Measurements from ENCODE around the gene CNKSR2.

CNKSR2 gene

DNA sequence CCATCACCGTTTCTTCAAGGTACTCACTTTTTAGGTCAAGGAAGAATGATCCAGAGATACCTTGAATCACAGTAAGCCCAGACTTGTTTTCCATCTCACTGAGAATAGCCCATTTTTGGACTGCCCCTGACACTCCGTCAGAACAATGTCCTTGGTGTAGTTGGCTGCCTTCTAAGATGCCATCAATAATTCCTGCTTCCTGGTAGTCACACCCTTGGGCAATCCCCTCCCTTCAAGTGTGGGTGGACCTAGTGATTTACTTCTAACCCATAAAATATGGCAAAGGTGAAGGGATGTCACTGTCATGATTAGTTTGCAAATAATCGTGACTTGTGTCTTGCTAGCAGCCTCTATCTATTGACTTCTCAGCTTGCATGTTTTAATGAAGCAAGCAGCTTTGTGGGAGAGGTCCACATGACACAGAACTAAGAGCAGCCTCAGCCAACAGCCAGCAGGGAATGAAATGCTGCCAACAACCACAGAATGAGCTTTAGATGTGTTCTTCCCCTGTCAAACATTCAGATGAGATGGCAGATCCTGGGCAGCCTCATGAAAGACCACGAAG is 303.9 kb downstream of the CNKSR2 start:
- no peak for DNase-seq

DNA sequence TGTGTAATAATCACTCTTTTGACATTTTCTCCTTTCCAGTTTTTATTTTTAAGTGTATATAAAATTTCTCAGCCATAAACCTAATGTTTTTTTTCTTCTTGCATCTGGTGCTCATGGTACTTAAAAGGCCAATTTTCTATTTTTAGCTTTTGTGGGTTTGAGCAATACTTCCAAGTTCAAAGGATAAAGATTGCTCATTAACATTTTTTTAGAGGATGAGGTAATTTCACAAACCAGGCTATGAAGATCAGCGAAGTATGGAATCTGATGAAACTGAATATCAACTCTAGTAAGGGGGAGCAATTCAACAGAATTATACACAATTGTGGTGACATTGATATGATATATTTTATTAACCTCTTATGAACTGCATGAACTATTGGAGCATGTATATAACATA is 309.7 kb downstream of the CNKSR2 start:
- DNase-seq = no peak

DNA sequence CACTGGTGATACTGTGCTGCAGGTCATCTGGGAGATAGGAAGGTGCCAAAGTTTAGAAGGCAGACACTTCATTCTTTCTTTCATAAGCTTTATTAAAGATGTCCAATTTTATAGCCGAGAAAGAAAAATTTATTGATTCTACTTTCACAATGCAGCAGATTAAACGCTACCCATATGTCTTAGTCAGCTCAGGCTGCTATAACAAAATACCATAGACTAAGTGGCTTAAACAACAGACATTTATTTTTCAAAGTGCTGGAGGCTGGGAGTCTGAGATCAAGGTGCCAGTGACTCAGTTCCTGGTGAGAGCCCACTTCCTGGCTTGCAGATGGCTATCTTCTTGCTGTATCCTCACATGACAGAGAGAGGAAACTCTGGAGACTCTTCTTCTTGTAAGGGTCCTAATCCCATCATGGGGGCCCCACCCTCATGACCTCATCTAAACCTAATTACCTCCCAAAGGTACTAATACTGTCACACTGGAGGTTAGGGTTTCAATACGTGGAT is 317.3 kb downstream of the CNKSR2 start:
- DNase-seq = no peak

DNA sequence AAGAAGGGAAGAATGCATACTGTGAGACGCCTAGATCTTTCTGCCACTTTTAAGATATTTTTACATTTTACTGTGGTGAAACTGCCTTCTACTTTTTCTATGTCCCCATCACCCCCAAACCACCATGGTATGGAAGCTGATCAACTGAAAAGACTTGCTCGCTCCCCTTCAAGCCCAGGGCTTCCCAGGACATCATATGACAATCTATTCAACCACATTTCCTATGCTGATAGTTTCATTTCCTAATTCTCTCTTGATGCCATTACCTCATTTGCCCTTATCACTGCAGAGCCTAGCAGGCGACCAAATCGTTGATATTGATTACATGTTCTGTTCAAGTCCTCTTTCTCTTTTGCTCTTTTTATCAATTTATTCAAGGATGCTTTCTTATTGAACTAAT is 324.1 kb downstream of the CNKSR2 start:
- no peak for DNase-seq

DNA sequence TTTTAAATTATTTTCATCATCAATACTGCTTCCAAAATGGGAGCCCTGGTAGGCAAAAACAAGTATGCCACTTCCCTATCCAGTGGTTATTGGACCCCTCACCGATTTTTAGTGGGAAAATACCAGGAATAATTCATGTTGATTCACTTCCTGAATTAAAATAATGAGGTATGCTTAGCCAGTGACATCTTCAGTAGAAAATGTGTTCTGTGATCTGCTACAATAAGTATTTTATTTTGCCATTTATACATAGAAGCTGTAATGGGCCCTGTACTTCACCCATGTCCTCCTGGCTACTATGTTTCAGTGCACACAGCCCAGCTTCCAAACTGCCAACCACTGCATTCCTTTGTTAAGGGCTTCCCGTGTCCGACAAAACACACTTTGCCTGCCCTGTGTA is 324.9 kb downstream of the CNKSR2 start:
- no peak for DNase-seq

DNA sequence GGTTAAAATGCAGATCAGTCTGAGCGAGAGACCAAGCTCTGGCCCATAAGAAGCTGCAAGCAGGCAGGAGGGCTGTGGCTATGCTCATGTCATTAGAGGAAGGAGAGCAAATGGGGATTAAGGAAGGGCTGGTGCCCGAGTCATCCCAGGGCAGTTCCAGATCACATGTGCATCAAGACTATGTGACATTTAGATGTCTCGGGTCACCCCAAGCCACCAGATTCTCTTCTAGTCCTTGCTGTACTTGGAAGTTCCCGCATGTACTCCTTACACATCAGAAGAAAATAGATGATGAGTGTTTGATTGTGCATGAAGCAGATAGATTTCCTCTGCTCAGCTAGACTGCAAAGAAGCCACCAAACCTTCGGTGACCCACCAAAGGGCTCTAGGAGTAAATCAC is 326.1 kb downstream of the CNKSR2 start:
- DNase-seq = no peak

DNA sequence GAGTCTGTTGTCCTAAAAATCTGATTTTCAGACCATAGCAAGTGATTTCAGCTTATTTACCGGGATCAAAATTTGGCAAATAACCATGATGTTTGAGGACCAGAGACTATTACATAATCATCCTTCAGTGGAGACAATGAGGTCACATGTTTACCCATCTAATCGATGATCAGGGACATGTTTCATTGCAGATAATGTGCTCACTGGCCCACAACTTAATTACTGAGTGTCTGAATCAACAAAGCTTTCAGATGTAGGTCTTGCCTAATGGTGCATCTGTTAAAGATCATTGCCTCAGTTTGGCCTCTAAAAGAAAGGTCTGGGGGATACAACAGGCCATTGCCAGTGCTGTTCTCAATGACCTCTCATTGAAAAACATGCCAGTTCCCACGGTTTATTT is 326.7 kb downstream of the CNKSR2 start:
- DNase-seq = no peak

DNA sequence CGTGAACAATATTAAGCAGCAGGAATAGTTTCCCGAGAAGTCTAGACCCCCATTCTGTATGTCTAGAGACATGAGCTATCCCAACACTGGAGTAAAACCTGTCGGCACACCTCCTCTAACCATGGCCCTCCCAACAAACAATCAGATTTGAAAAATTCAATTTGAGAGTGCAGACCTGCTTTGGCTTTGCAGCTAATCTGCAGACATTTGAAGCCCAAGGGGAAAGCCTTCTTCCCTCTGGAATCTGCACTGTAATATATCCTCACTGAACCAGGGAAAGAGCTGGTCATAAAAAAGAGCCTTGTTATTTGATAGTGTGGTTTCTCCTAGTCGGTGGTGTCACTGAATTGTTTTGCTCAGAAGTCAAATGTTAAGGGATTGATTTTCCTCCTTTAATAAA is 328.5 kb downstream of the CNKSR2 start:
- no peak for DNase-seq
